ENCODE results near the gene SORL1.
"Not testable (repeated sequence)": the region's sequence is repeated elsewhere in the genome, so short reads cannot be mapped to it uniquely, and the experiment has no call there.

Gene SORL1

DNA sequence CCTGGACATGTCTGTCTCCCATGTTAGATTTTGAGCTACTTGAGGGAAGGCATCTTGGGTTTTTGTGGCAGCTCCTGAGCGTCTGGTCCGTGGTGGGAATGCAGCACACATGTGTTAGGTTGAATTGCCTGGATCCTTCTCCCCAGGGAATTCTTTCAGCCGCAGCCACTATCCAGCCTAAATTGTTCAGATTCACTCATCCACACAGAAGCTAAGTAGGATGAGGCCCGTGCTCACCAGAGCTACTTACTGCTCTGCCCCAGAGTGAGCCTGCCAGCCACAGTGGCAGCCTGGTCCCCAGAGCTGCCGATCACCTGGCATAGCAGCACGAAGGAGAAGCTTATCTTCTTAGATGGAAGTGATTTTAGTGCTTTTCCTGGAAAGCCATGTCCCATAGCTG is 35.1 kb downstream of the SORL1 start:
- Histone ChIP-seq H3K27ac (ENCODE audit: low read length) (peak overlapping the region; percentile 58), H3K27me3 (ENCODE audit: control insufficient read depth in 1 of 2, insufficient read depth in 2 of 2, low read length in 2 of 2) (no peaks in the 10 kb centered on the region), H3K9ac (ENCODE audit: low read length in 2 of 2) (no peak overlapping the region), H3K4me1 (ENCODE audit: control insufficient read depth, insufficient read depth, low read length) (peaks cover 8% of the 10 kb centered on the region), H3K4me3 (ENCODE audit: low read length in 2 of 2) (no peak overlapping the region), H3K36me3 (ENCODE audit: control insufficient read depth in 2 of 2, insufficient read depth in 2 of 2, low read length in 2 of 2) (peaks cover 0 to 2% of the 10 kb centered on the region in 2 donors), H3K9me3 (ENCODE audit: control insufficient read depth in 2 of 2, low read length in 2 of 2) (no peaks in the 10 kb centered on the region)

GRCh38 chr11:121488170-121488569 is 36.1 kb downstream of the SORL1 start:
- H3K4me3 ChIP-seq (ENCODE audit: low read length in 2 of 2): peak overlapping the region in 1 of 2 donors; percentile 8
- H3K36me3 ChIP-seq (ENCODE audit: control insufficient read depth in 2 of 2, insufficient read depth in 2 of 2, low read length in 2 of 2): peaks cover 0 to 2% of the 10 kb centered on the region in 2 donors
- peak overlapping the region; percentile 58 for H3K27ac ChIP-seq (ENCODE audit: low read length)
- no peaks in the 10 kb centered on the region for H3K9me3 ChIP-seq (ENCODE audit: control insufficient read depth in 2 of 2, low read length in 2 of 2)
- peaks cover 8% of the 10 kb centered on the region for H3K4me1 ChIP-seq (ENCODE audit: control insufficient read depth, insufficient read depth, low read length)
- H3K27me3 ChIP-seq (ENCODE audit: control insufficient read depth in 1 of 2, insufficient read depth in 2 of 2, low read length in 2 of 2): no peaks in the 10 kb centered on the region
- no peak overlapping the region for H3K9ac ChIP-seq (ENCODE audit: low read length in 2 of 2)

DNA sequence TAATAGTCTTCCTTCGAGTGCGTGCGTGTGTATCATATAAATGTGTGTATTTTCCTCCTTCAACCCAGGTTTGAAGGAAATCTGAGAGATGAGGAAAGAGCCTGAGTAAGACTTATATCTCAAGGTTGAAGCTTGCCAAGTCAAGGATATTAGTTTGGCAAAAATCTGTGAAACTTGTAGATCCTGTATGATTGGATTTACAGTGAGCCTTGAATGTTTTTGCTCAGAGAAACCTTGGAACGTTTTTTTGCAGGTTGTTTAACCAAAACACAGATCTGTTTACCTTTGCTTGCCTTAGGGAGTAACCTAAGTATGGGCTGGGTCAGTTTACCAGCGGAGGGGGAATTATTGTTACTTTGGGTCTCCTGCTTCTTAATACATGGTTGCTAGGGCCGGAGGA is 36.5 kb downstream of the SORL1 start:
- Histone ChIP-seq H3K4me3 (ENCODE audit: low read length in 2 of 2) (no peak overlapping the region), H3K36me3 (ENCODE audit: control insufficient read depth in 2 of 2, insufficient read depth in 2 of 2, low read length in 2 of 2) (peaks cover 0 to 2% of the 10 kb centered on the region in 2 donors), H3K9ac (ENCODE audit: low read length in 2 of 2) (no peak overlapping the region), H3K9me3 (ENCODE audit: control insufficient read depth in 2 of 2, low read length in 2 of 2) (no peaks in the 10 kb centered on the region), H3K4me1 (ENCODE audit: control insufficient read depth, insufficient read depth, low read length) (peaks cover 8% of the 10 kb centered on the region), H3K27me3 (ENCODE audit: control insufficient read depth in 1 of 2, insufficient read depth in 2 of 2, low read length in 2 of 2) (no peaks in the 10 kb centered on the region), H3K27ac (ENCODE audit: low read length) (no peak overlapping the region)

- H3K27me3 ChIP-seq (ENCODE audit: control insufficient read depth in 1 of 2, insufficient read depth in 2 of 2, low read length in 2 of 2): no peaks in the 10 kb centered on the region
- H3K9ac ChIP-seq (ENCODE audit: low read length in 2 of 2): no peak overlapping the region
- H3K36me3 ChIP-seq (ENCODE audit: control insufficient read depth in 2 of 2, insufficient read depth in 2 of 2, low read length in 2 of 2): peaks cover 0 to 2% of the 10 kb centered on the region in 2 donors
- H3K4me1 ChIP-seq (ENCODE audit: control insufficient read depth, insufficient read depth, low read length): peaks cover 8% of the 10 kb centered on the region
- no peaks in the 10 kb centered on the region for H3K9me3 ChIP-seq (ENCODE audit: control insufficient read depth in 2 of 2, low read length in 2 of 2)
- H3K27ac ChIP-seq (ENCODE audit: low read length): no peak overlapping the region
- no peak overlapping the region for H3K4me3 ChIP-seq (ENCODE audit: low read length in 2 of 2)
Measured at GRCh38 chr11:121489823-121490222, 37.7 kb downstream of the SORL1 start.

- Histone ChIP-seq H3K4me3 (ENCODE audit: low read length in 2 of 2) (no peak overlapping the region), H3K27ac (ENCODE audit: low read length) (no peak overlapping the region), H3K4me1 (ENCODE audit: control insufficient read depth, insufficient read depth, low read length) (no peaks in the 10 kb centered on the region), H3K9ac (ENCODE audit: low read length in 2 of 2) (no peak overlapping the region), H3K36me3 (ENCODE audit: control insufficient read depth in 2 of 2, insufficient read depth in 2 of 2, low read length in 2 of 2) (peaks cover 11 to 18% of the 10 kb centered on the region in 2 donors), H3K27me3 (ENCODE audit: control insufficient read depth in 1 of 2, insufficient read depth in 2 of 2, low read length in 2 of 2) (no peaks in the 10 kb centered on the region), H3K9me3 (ENCODE audit: control insufficient read depth in 2 of 2, low read length in 2 of 2) (no peaks in the 10 kb centered on the region)
Measured at GRCh38 chr11:121494355-121495099, 42.4 kb downstream of the SORL1 start.

DNA sequence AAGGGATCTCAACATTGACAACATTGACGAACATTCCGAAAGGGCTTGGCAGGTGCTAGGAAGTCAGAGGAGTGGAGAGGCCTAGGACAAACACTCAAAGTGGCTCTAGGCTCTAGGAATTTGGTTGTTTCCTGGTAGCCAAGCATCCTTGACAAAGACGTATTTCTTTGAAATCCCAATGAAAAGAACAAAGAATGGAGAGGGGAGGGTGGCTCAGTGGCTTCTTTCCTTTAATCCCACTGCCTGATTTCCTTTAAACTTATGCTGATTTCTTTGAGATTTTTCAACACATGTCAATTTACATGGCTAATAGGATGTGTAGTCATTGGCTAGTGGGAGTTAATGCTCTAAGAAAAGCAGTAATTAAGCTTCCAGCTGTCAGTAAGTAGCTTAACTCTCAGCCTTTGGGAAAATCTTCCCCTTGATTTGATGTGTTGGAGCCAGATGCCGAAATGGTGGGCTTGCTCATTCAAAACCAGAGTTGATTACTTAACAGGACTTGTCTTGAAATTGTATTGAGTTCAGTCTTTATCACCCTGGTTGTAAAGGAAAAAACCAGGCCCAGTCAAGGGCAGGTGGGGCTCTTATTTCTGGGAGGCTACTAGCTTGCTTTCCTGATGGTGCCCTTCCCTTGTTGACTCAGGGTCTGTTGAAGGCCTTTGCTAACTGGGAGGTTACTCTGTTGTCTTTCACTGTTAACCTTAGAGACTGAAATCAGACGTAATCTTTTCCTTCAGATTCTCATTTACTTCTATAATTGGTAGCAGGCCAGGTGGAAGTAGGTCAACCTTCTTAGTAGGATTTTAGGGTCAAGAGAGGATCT is 45.3 kb downstream of the SORL1 start:
- no peaks in the 10 kb centered on the region for H3K27me3 ChIP-seq (ENCODE audit: control insufficient read depth in 1 of 2, insufficient read depth in 2 of 2, low read length in 2 of 2)
- H3K36me3 ChIP-seq (ENCODE audit: control insufficient read depth in 2 of 2, insufficient read depth in 2 of 2, low read length in 2 of 2): peaks cover 9 to 18% of the 10 kb centered on the region in 2 donors
- H3K9ac ChIP-seq (ENCODE audit: low read length in 2 of 2): no peak overlapping the region
- H3K27ac ChIP-seq (ENCODE audit: low read length): no peak overlapping the region
- no peak overlapping the region for H3K4me3 ChIP-seq (ENCODE audit: low read length in 2 of 2)
- no peaks in the 10 kb centered on the region for H3K9me3 ChIP-seq (ENCODE audit: control insufficient read depth in 2 of 2, low read length in 2 of 2)
- no peaks in the 10 kb centered on the region for H3K4me1 ChIP-seq (ENCODE audit: control insufficient read depth, insufficient read depth, low read length)

DNA sequence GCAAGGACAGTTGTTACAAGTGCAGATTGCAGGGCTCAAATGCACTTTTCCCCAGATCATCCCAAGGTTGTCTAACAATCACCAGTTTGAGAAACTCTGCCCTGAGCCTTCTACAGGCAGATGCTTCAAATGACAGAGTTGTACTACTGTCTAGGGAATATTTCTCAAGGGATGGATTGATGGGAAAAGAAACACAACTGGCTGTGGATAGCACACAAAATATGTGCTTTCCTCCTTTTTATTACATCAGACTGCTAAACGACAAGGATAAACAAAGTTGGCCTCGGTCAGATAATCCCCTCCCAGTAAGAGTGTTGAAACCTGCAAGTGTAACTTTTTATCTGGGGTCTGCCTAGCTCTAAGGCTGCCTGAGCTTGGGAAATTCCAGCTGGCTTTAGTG is 47.3 kb downstream of the SORL1 start:
- H3K36me3 ChIP-seq (ENCODE audit: control insufficient read depth in 2 of 2, insufficient read depth in 2 of 2, low read length in 2 of 2): peaks cover 9 to 18% of the 10 kb centered on the region in 2 donors
- no peak overlapping the region for H3K4me3 ChIP-seq (ENCODE audit: low read length in 2 of 2)
- no peak overlapping the region for H3K27ac ChIP-seq (ENCODE audit: low read length)
- no peak overlapping the region for H3K9ac ChIP-seq (ENCODE audit: low read length in 2 of 2)
- H3K4me1 ChIP-seq (ENCODE audit: control insufficient read depth, insufficient read depth, low read length): no peaks in the 10 kb centered on the region
- no peaks in the 10 kb centered on the region for H3K27me3 ChIP-seq (ENCODE audit: control insufficient read depth in 1 of 2, insufficient read depth in 2 of 2, low read length in 2 of 2)
- H3K9me3 ChIP-seq (ENCODE audit: control insufficient read depth in 2 of 2, low read length in 2 of 2): no peaks in the 10 kb centered on the region

GRCh38 chr11:121500275-121500674 is 48.2 kb downstream of the SORL1 start:
- Histone ChIP-seq H3K27ac (ENCODE audit: low read length) (no peak overlapping the region), H3K4me3 (ENCODE audit: low read length in 2 of 2) (no peak overlapping the region), H3K27me3 (ENCODE audit: control insufficient read depth in 1 of 2, insufficient read depth in 2 of 2, low read length in 2 of 2) (no peaks in the 10 kb centered on the region), H3K4me1 (ENCODE audit: control insufficient read depth, insufficient read depth, low read length) (no peaks in the 10 kb centered on the region), H3K9ac (ENCODE audit: low read length in 2 of 2) (no peak overlapping the region), H3K9me3 (ENCODE audit: control insufficient read depth in 2 of 2, low read length in 2 of 2) (no peaks in the 10 kb centered on the region), H3K36me3 (ENCODE audit: control insufficient read depth in 2 of 2, insufficient read depth in 2 of 2, low read length in 2 of 2) (peaks cover 9 to 18% of the 10 kb centered on the region in 2 donors)

DNA sequence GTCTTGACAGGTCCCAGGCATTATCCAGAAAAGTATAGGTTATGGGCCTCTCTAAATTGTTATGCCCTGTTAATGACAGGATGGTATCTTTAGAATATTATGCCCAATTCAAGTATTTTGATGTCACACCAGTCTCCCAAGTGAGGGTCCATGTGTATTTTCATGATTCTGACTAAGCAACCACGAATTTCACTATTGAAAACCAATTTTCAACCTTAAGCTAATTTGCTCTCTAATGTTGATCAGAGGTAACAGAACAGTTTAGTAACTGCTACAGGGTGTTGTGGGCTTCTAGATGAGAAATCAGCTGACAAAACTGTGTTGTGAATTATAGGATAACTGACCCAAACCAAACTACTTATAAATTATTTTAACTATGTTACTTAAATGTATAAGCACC is 48.6 kb downstream of the SORL1 start:
- no peak overlapping the region for H3K4me3 ChIP-seq (ENCODE audit: low read length in 2 of 2)

GRCh38 chr11:121503051-121503450 is 50.9 kb downstream of the SORL1 start:
- Histone ChIP-seq H3K4me1 (ENCODE audit: control insufficient read depth, insufficient read depth, low read length) (no peaks in the 10 kb centered on the region), H3K9ac (ENCODE audit: low read length in 2 of 2) (no peak overlapping the region), H3K9me3 (ENCODE audit: control insufficient read depth in 2 of 2, low read length in 2 of 2) (peaks cover 0 to 2% of the 10 kb centered on the region in 2 donors), H3K27ac (ENCODE audit: low read length) (no peak overlapping the region), H3K27me3 (ENCODE audit: control insufficient read depth in 1 of 2, insufficient read depth in 2 of 2, low read length in 2 of 2) (no peaks in the 10 kb centered on the region), H3K4me3 (ENCODE audit: low read length in 2 of 2) (no peak overlapping the region), H3K36me3 (ENCODE audit: control insufficient read depth in 2 of 2, insufficient read depth in 2 of 2, low read length in 2 of 2) (peaks cover 2 to 3% of the 10 kb centered on the region in 2 donors)

More for the DNA sequence above, 48.6 kb downstream of the SORL1 start:
- Histone ChIP-seq H3K27ac (ENCODE audit: low read length) (no peak overlapping the region), H3K36me3 (ENCODE audit: control insufficient read depth in 2 of 2, insufficient read depth in 2 of 2, low read length in 2 of 2) (peaks cover 9 to 18% of the 10 kb centered on the region in 2 donors), H3K27me3 (ENCODE audit: control insufficient read depth in 1 of 2, insufficient read depth in 2 of 2, low read length in 2 of 2) (no peaks in the 10 kb centered on the region), H3K9me3 (ENCODE audit: control insufficient read depth in 2 of 2, low read length in 2 of 2) (no peaks in the 10 kb centered on the region), H3K4me1 (ENCODE audit: control insufficient read depth, insufficient read depth, low read length) (no peaks in the 10 kb centered on the region), H3K9ac (ENCODE audit: low read length in 2 of 2) (no peak overlapping the region)

DNA sequence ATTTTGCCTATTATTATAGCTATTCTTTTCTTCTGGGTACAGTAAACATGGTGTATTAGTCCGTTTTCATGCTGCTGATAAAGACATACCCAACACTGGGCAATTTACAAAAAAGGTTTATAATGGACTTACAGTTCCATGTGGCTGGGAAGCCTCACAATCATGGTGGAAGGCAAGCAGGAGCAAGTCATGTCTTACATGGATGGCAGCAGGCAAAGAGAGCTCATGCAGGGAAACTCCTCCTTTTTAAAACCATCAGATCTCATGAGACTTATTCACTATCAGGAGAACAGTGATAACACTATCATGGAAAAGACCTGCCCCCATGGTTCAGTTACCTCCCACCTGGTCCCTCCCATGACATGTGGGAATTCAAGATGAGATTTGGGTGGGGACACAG is 54.1 kb downstream of the SORL1 start:
- H3K9me3 ChIP-seq (ENCODE audit: control insufficient read depth in 2 of 2, low read length in 2 of 2); H3K27ac ChIP-seq (ENCODE audit: low read length); H3K27me3 ChIP-seq (ENCODE audit: control insufficient read depth in 1 of 2, insufficient read depth in 2 of 2, low read length in 2 of 2); H3K4me3 ChIP-seq (ENCODE audit: low read length in 2 of 2); H3K36me3 ChIP-seq (ENCODE audit: control insufficient read depth in 2 of 2, insufficient read depth in 2 of 2, low read length in 2 of 2); H3K9ac ChIP-seq (ENCODE audit: low read length in 2 of 2); H3K4me1 ChIP-seq (ENCODE audit: control insufficient read depth, insufficient read depth, low read length): not testable (repeated sequence)
